CD8-positive, alpha-beta memory T cell (primary cell): Measurements from ENCODE around the gene HOXD9. TPM values are rescaled to one million over a fixed set of nuclear protein-coding genes. Genes with fewer than 3 reads are reported as not detected.
A peak's percentile ranks its signal among the peaks of the same experiment; 100 is the strongest.

Experiments
- CTCF ChIA-PET: fragments of 350-600 bp; sonication (Branson Sonifier 250); formaldehyde crosslinking; loops from one replicate; lab custom pipeline; 2021; ENCODE audit warnings: antibody characterized with exemption; lab: Charles Lee
- POLR2A ChIA-PET: fragments of 350-600 bp; sonication (Branson Sonifier 250); formaldehyde crosslinking; loops from one replicate; lab custom pipeline; 2021; ENCODE audit warnings: antibody characterized with exemption; lab: Charles Lee
- DNase-seq, 5 donors: peaks; one replicate each; pipeline versions ENCODE4 v3.0.0 to v3.0.0-alpha.2; 2020 to 2022; ENCODE audit warnings: mixed read lengths in 1 of 5
- H3K27ac ChIP-seq: one replicate; pipeline ENCODE4 v1.7.0; 2013; ENCODE audit warnings: low read depth, mild to moderate bottlenecking, low read length, moderate library complexity
- H3K27me3 ChIP-seq: 2 replicates; pipeline ENCODE4 v1.7.0; 2013; ENCODE audit warnings: low read length, mild to moderate bottlenecking; ENCODE audit not compliant: insufficient read depth, poor library complexity, severe bottlenecking
- H3K36me3 ChIP-seq: 2 replicates; pipeline ENCODE4 v1.7.0; 2013; ENCODE audit warnings: mild to moderate bottlenecking, low read length, moderate library complexity; ENCODE audit not compliant: insufficient read depth
- H3K4me1 ChIP-seq: 2 replicates; pipeline ENCODE4 v1.7.0; 2013; ENCODE audit warnings: mild to moderate bottlenecking, low read length, moderate library complexity; ENCODE audit not compliant: insufficient read depth
- H3K4me3 ChIP-seq: 2 replicates; pipeline ENCODE4 v1.7.0; 2013; ENCODE audit warnings: mild to moderate bottlenecking, low read length
- H3K9me3 ChIP-seq: 2 replicates; pipeline ENCODE4 v1.7.0; 2013; ENCODE audit warnings: mild to moderate bottlenecking, low read length
- H3K27ac Mint-ChIP-seq, 8 donors: one replicate each; pipeline ENCODE4 v1.8.0; 2020 to 2021; ENCODE audit warnings: mixed read lengths in 8 of 8, mild to moderate bottlenecking in 6 of 8, inconsistent platforms in 3 of 8, moderate library complexity in 3 of 8
- H3K27me3 Mint-ChIP-seq, 2 donors: one replicate each; pipeline ENCODE4 v1.8.0; 2020 to 2021; ENCODE audit warnings: mixed read lengths in 2 of 2, mild to moderate bottlenecking in 1 of 2, moderate library complexity in 1 of 2
- H3K36me3 Mint-ChIP-seq, 3 donors: one replicate each; pipeline ENCODE4 v1.8.0; 2020 to 2021; ENCODE audit warnings: mixed read lengths in 3 of 3, inconsistent platforms in 1 of 3, mild to moderate bottlenecking in 1 of 3
- H3K4me1 Mint-ChIP-seq, 3 donors: one replicate each; pipeline ENCODE4 v1.8.0; 2020 to 2021; ENCODE audit warnings: mixed read lengths in 3 of 3, inconsistent platforms in 1 of 3, mild to moderate bottlenecking in 1 of 3
- H3K4me3 Mint-ChIP-seq, 7 donors: one replicate each; pipeline ENCODE4 v1.8.0; 2020 to 2021; ENCODE audit warnings: mixed read lengths in 7 of 7, mild to moderate bottlenecking in 6 of 7, moderate library complexity in 4 of 7, inconsistent platforms in 2 of 7
- H3K9me3 Mint-ChIP-seq, 5 donors: one replicate each; pipeline ENCODE4 v1.8.0; 2020 to 2022; ENCODE audit warnings: mixed read lengths in 5 of 5, mild to moderate bottlenecking in 3 of 5, moderate library complexity in 2 of 5, inconsistent platforms in 1 of 5
- polyA plus RNA-seq: library from polyadenylated mRNA; unstranded; fragments of 300-500 nt; fragmentation: Illumina TruSeq; gene quantifications from one replicate; pipeline ENCODE4 v1.2.3, GENCODE V29; 2021
- total RNA-seq, 2 experiments: library from RNA; stranded (reverse); gene quantifications; one replicate each; pipeline ENCODE4 v1.2.3, GENCODE V29; 2021

HOXD9 gene
- total and polyA plus RNA-seq, 3 experiments from 2014 or later: not detected

GRCh38 chr2:176157499-176158185, 35.1 kb downstream of the HOXD9 start:
- no peak overlapping the region for H3K27ac ChIP-seq
- H3K36me3 ChIP-seq: no peaks in the 10 kb centered on the region
- H3K4me3 ChIP-seq: no peak overlapping the region
- peaks cover 5% of the 10 kb centered on the region for H3K4me1 ChIP-seq
- ChIA-PET CTCF (no interaction called here), POLR2A (no interaction called here)
- Mint-ChIP-seq H3K9me3 (peaks cover 0 to 6% (median 0%) of the 10 kb centered on the region in 5 donors), H3K4me3 (peak overlapping the region in 3 of 7 donors; percentile 5 to 54 (median 36)), H3K36me3 (no peaks in the 10 kb centered on the region), H3K27ac (peak overlapping the region in 1 of 8 donors; percentile 17), H3K27me3 (peaks cover 73 to 88% of the 10 kb centered on the region in 2 donors), H3K4me1 (peaks cover 7 to 15% (median 10%) of the 10 kb centered on the region in 3 donors)
- DNase-seq: no peak
- H3K27me3 ChIP-seq: peaks cover 67% of the 10 kb centered on the region
- no peaks in the 10 kb centered on the region for H3K9me3 ChIP-seq

- Mint-ChIP-seq H3K27me3 (peaks cover 72 to 87% of the 10 kb centered on the region in 2 donors), H3K36me3 (no peaks in the 10 kb centered on the region), H3K27ac (peak overlapping the region in 3 of 8 donors; percentile 5 to 77 (median 17)), H3K9me3 (peaks cover 0 to 6% (median under 1%) of the 10 kb centered on the region in 5 donors), H3K4me1 (peaks cover 7 to 15% (median 10%) of the 10 kb centered on the region in 3 donors), H3K4me3 (peak overlapping the region in 5 of 7 donors; percentile 21 to 64 (median 50))
- H3K36me3 ChIP-seq: no peaks in the 10 kb centered on the region
- DNase-seq: no peak
- H3K4me1 ChIP-seq: peaks cover 5% of the 10 kb centered on the region
- POLR2A ChIA-PET: no interaction called here
- H3K27ac ChIP-seq: no peak overlapping the region
- H3K9me3 ChIP-seq: no peaks in the 10 kb centered on the region
- peaks cover 67% of the 10 kb centered on the region for H3K27me3 ChIP-seq
- CTCF ChIA-PET: no interaction called here
- H3K4me3 ChIP-seq: no peak overlapping the region
Observed at GRCh38 chr2:176158186-176158591, 35.7 kb downstream of the HOXD9 start.

GRCh38 chr2:176158855-176159662, 36.5 kb downstream of the HOXD9 start:
- Mint-ChIP-seq H3K27ac (peak overlapping the region in 1 of 8 donors; percentile 34), H3K36me3 (no peaks in the 10 kb centered on the region), H3K27me3 (peaks cover 74 to 87% of the 10 kb centered on the region in 2 donors), H3K4me1 (peaks cover 8 to 17% (median 16%) of the 10 kb centered on the region in 3 donors), H3K4me3 (peak overlapping the region in 4 of 7 donors; percentile 5 to 25 (median 12)), H3K9me3 (peaks cover 0 to 11% (median 2%) of the 10 kb centered on the region in 5 donors)
- H3K36me3 ChIP-seq: no peaks in the 10 kb centered on the region
- ChIA-PET POLR2A (no interaction called here), CTCF (no interaction called here)
- peaks cover 75% of the 10 kb centered on the region for H3K27me3 ChIP-seq
- no peak overlapping the region for H3K27ac ChIP-seq
- no peak for DNase-seq
- peaks cover 5% of the 10 kb centered on the region for H3K4me1 ChIP-seq
- no peak overlapping the region for H3K4me3 ChIP-seq
- H3K9me3 ChIP-seq: no peaks in the 10 kb centered on the region

GRCh38 chr2:176159663-176160250, 37.2 kb downstream of the HOXD9 start:
- peak overlapping the region in 3 of 7 donors; percentile 8 to 25 (median 15) for H3K4me3 Mint-ChIP-seq
- peaks cover 82% of the 10 kb centered on the region for H3K27me3 ChIP-seq
- peaks cover 11 to 21% (median 20%) of the 10 kb centered on the region in 3 donors for H3K4me1 Mint-ChIP-seq
- no peaks in the 10 kb centered on the region for H3K36me3 ChIP-seq
- H3K27ac Mint-ChIP-seq: no peak overlapping the region
- H3K9me3 Mint-ChIP-seq: peaks cover 0 to 14% (median 5%) of the 10 kb centered on the region in 5 donors
- H3K36me3 Mint-ChIP-seq: no peaks in the 10 kb centered on the region
- H3K4me1 ChIP-seq: peaks cover 5% of the 10 kb centered on the region
- H3K27me3 Mint-ChIP-seq: peaks cover 74 to 87% of the 10 kb centered on the region in 2 donors
- H3K4me3 ChIP-seq: no peak overlapping the region
- POLR2A ChIA-PET: no interaction called here
- no peak for DNase-seq
- CTCF ChIA-PET: no interaction called here
- H3K9me3 ChIP-seq: no peaks in the 10 kb centered on the region
- H3K27ac ChIP-seq: no peak overlapping the region

- no peak overlapping the region for H3K4me3 Mint-ChIP-seq
Observed at GRCh38 chr2:176160251-176160985, 37.9 kb downstream of the HOXD9 start.

GRCh38 chr2:176160986-176161824, 38.7 kb downstream of the HOXD9 start:
- Mint-ChIP-seq H3K4me3 (peak overlapping the region in 1 of 7 donors; percentile 6), H3K4me1 (peaks cover 11 to 21% (median 20%) of the 10 kb centered on the region in 3 donors), H3K36me3 (no peaks in the 10 kb centered on the region), H3K27ac (peak overlapping the region in 1 of 8 donors; percentile 1), H3K27me3 (peaks cover 76 to 87% of the 10 kb centered on the region in 2 donors), H3K9me3 (peaks cover 0 to 14% (median 5%) of the 10 kb centered on the region in 5 donors)
- ChIA-PET CTCF (interaction anchor here (1.2 kb wide), 1 partner anchor 17 kb away, joined by 3 read pairs; no protein-coding TSS in a partner anchor), POLR2A (no interaction called here)
- no peaks in the 10 kb centered on the region for H3K9me3 ChIP-seq
- DNase-seq: no peak
- H3K4me3 ChIP-seq: no peak overlapping the region
- H3K4me1 ChIP-seq: peaks cover 5% of the 10 kb centered on the region
- H3K36me3 ChIP-seq: no peaks in the 10 kb centered on the region
- H3K27ac ChIP-seq: no peak overlapping the region
- H3K27me3 ChIP-seq: peaks cover 84% of the 10 kb centered on the region

More at GRCh38 chr2:176160251-176160985, 37.9 kb downstream of the HOXD9 start:
- Mint-ChIP-seq H3K27ac (no peak overlapping the region), H3K9me3 (peaks cover 0 to 14% (median 5%) of the 10 kb centered on the region in 5 donors), H3K27me3 (peaks cover 75 to 87% of the 10 kb centered on the region in 2 donors), H3K36me3 (no peaks in the 10 kb centered on the region), H3K4me1 (peaks cover 11 to 21% (median 20%) of the 10 kb centered on the region in 3 donors)
- POLR2A ChIA-PET: no interaction called here
- Histone ChIP-seq H3K27ac (no peak overlapping the region), H3K9me3 (no peaks in the 10 kb centered on the region), H3K36me3 (no peaks in the 10 kb centered on the region), H3K4me3 (no peak overlapping the region), H3K4me1 (peaks cover 5% of the 10 kb centered on the region), H3K27me3 (peaks cover 84% of the 10 kb centered on the region)
- no peak for DNase-seq
- CTCF ChIA-PET: no interaction called here
